NCI-H526 (cell line): ENCODE measurements around the gene UNC79.

Experiments used
- DNase-seq, 2 experiments: peaks; one replicate each; lab custom pipeline; 2025; lab: John Stamatoyannopoulos, UW

The UNC79 gene

GRCh38 chr14:93663317-93663716, 232.6 kb downstream of the UNC79 start:
- DNase-seq: no peak

- DNase-seq: no peak
Observed at GRCh38 chr14:93665169-93665568, 234.4 kb downstream of the UNC79 start.

- no peak for DNase-seq
Observed at GRCh38 chr14:93669632-93670031, 238.9 kb downstream of the UNC79 start.

- no peak for DNase-seq
Observed at GRCh38 chr14:93674343-93674742, 243.6 kb downstream of the UNC79 start.

GRCh38 chr14:93675651-93676050, 244.9 kb downstream of the UNC79 start:
- no peak for DNase-seq

- DNase-seq: no peak
Observed at GRCh38 chr14:93676416-93676958, 245.7 kb downstream of the UNC79 start.

GRCh38 chr14:93682459-93682858, 251.7 kb downstream of the UNC79 start:
- no peak for DNase-seq

- peak in 1 of 2 experiments; percentile 13 for DNase-seq
Observed at GRCh38 chr14:93683226-93683625, 252.5 kb downstream of the UNC79 start.

- no peak for DNase-seq
Observed at GRCh38 chr14:93685121-93685895, 254.6 kb downstream of the UNC79 start.

- DNase-seq: no peak
Observed at GRCh38 chr14:93686268-93686667, 255.5 kb downstream of the UNC79 start.

GRCh38 chr14:93688239-93688666, 257.5 kb downstream of the UNC79 start:
- DNase-seq: no peak

GRCh38 chr14:93688820-93689219, 258.1 kb downstream of the UNC79 start:
- DNase-seq: no peak

- no peak for DNase-seq
Observed at GRCh38 chr14:93690146-93690545, 259.4 kb downstream of the UNC79 start.

- DNase-seq: no peak
Observed at GRCh38 chr14:93691042-93691780, 260.5 kb downstream of the UNC79 start.

- DNase-seq: no peak
Observed at GRCh38 chr14:93693914-93694313, 263.2 kb downstream of the UNC79 start.

- no peak for DNase-seq
Observed at GRCh38 chr14:93700928-93701327, 270.2 kb downstream of the UNC79 start.

GRCh38 chr14:93701562-93701961, 270.8 kb downstream of the UNC79 start:
- DNase-seq: no peak

- no peak for DNase-seq
Observed at GRCh38 chr14:93702946-93703345, 272.2 kb downstream of the UNC79 start.

- no peak for DNase-seq
Observed at GRCh38 chr14:93703941-93704340, 273.2 kb downstream of the UNC79 start.

- DNase-seq: no peak
Observed at GRCh38 chr14:93705513-93706156, 274.9 kb downstream of the UNC79 start.

- no peak for DNase-seq
Observed at GRCh38 chr14:93706360-93706955, 275.7 kb downstream of the UNC79 start.

- no peak for DNase-seq
Observed at GRCh38 chr14:93707475-93707874, 276.7 kb downstream of the UNC79 start.
